HG02763 (cell line): Measurements from ENCODE around the gene EIF2AK3.
"Not testable (repeated sequence)": the region's sequence is repeated elsewhere in the genome, so short reads cannot be mapped to it uniquely, and the experiment has no call there.

Source experiments
- ATAC-seq: cut with Tn5 transposase; IDR thresholded peaks from one replicate; pipeline ENCODE4 v1.9.1; 2021; ENCODE audit warnings: mild to moderate bottlenecking, moderate library complexity; ENCODE audit not compliant: unreplicated experiment

Gene EIF2AK3

DNA sequence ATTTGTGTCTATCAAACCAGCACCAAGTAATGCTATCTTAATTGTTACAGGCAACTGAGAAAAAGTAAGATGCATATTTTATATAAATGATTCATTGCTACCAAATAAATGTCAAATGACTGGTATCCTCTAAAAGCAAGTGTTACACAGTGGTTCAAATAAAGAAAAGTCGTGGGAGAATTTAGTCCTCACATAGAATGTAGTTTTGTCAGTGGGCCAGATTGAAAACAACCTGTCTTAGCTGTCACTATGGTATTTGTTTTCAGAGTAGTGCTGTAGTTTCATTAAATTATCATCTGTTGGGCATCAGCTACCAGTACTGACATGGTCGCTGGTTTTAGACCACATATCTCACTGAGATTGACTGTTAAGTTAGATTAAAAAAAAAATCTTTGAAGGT, 10.2 kb upstream of the EIF2AK3 start:
- no peak for ATAC-seq

DNA sequence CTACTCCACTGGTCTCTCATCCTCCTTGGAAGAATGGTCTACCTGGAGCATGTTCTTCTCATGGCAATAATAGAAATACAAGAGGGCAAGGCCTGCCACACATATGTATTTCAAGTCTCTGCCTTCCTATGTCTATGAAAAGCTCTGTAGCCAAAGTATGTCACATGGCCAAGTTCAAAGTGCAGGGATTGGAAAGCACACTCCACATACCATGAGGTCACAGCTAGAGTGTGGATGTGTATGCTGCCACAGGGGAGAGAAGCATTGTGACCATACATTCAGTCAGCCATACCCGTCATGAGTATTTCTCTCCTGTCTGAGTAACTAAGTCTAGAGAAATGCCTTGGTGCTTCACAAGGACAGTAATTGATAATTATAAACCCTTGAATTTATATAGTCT, 8.8 kb upstream of the EIF2AK3 start:
- ATAC-seq = no peak

DNA sequence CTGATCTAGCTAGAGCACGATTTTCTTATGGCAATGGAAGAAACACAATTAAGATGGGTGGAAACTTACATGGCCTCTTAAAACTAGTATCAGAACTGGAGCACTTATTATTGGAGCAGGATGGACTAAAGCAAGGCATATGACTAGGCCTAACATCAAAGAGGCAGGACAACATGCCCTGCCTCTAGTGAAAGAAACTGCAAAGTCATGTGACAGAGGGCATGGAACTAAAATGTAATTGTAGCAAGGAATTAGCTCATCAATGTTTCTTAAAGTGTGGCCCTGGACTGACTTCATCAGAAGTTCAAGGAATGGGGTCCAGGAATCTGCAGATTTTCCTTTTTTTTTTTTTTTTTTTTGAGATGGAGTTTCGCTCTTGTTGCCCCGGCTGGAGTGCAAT, 5.3 kb upstream of the EIF2AK3 start:
- no peak for ATAC-seq

DNA sequence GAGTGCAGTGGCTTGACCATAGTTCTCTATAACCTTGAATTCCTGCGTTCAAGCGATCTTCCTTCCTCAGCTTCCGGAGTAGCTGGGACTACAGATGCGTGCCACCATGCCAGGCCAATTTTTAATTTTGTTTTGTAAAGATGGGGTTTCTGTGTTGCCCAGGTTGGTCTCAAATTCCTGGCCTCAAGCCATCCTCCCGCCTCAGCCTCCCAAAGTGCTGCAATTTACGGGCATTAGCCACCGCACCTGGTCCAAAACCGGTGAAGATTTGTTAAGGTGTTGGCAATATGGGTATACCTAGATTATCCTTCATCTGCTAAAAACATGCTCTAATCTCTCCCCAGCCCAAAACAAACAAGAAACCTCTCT, 1.3 kb upstream of the EIF2AK3 start:
- no peak for ATAC-seq

DNA sequence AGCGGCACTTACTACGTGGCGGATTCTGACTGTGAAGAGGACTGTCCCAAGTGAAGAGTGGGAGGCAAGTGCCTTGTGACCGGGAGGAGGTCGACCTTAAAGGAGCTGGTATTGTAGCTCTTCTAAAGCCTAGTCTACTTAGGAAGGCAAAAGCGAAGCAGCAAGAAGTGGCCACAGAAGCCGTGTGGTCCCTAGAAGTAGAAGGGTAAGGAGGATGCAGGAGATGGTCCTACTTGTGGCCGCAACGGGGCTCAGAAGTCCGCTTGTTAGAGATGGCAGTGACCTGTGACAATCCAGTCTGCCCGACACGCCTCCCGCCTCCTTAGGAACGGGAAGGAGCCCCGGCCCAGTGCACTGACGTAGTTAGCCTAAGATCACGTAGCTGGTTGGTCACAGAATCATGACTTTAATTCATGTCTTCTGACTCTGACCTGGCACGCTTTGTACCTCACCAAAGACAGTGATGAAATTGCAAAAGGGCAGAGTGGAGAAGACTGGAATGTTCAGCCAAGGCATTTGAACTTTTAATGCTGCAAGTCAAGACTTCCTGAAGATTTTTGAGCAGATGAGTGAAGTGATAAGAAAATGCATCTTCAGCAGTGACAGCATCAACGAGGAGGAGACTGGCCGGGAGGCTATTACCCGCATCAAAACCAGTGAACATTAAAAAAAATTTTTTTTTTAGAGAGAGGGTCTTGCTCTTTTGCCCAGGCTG, 749 bp upstream of the EIF2AK3 start:
- peak; percentile 34 for ATAC-seq

DNA sequence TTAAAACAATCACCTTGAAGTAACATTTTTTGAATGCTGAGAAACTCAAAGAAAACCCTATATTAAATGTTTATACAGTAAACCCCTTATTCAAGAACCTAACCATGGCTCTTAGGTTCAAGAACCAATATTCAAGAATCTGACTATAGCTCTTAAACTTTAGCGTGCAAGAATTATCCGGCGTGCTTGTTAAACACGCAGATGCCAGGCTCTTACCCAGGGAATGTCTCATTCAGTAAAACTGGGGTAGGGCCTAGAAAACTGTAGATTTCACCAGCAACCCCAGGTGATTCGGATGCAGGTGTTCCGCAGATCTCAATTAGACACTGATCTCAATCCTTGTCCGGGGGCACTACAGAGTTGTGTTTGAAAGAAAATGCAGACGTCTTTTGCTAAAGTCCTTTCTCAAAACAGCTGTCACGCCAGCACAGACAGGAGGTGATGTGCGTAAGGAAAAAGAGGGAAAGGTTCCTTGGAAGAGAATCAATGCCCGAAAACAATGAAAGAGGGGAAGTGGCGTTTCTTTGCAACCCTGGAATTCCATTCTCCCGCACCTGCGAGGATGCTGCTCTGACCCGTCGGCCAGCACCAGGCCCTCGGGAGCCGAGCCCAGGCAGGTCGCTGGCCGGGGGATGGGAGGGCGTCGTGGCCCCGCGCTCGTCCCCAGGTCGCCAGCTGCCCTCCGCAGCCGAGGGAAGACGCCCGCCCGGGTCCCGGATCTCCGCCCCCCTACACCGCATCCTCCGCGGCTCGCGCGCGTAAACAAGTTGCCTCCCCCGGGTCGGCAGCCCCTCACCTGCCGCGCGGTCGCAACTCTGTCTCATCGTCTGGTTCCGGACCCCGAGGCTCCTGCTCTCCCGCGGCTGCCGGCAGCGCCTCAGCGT, 851 bp downstream of the EIF2AK3 start:
- ATAC-seq = no peak

DNA sequence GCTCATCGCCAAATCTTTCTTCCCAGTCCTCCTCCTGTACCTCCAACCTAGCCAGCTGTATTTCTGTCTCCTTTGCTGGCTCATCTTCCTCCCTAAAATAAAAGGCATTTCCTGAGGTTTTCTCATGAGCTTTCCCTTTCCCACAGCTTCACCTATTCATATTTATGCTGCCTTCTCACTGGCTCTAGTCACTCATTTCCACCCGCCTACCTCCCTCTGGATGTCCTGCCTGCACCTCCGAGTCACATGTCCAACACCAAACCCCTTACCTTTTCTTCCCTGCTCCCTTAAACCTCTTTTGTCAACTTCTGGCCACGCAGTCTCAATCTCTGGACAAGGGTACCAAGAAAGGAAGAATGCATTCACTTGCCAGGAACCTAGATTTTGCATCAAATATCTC, 2.8 kb downstream of the EIF2AK3 start:
- no peak for ATAC-seq

DNA sequence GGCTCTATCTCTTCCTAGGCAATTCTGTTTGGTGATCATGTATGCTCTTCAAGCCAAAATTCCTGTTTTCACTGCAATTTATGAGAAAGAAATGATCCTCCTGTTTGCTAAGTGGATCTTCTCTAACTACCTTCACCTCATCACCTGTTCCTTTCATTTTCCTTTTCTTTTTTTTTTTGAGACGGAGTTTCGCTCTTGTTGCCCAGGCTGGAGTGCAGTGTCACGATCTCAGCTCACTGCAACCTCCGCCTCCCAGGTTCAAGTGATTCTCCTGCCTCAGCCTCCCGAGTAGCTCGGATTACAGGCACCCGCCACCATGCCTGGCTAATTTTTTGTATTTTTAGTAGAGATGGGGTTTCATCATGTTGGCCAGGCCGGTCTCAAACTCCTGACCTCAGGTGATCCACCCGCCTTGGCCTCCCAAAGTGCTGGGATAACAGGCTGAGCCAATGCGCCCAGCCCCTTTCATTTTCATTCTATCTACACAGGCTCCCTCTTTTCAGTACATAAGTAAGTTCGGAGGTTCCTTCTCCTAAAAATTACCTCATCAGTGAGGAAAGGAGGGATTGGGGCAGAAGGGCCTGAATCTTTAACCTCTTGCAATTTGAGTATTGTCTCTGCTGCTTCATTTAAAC, 3.3 kb downstream of the EIF2AK3 start:
- ATAC-seq = not testable (repeated sequence)

DNA sequence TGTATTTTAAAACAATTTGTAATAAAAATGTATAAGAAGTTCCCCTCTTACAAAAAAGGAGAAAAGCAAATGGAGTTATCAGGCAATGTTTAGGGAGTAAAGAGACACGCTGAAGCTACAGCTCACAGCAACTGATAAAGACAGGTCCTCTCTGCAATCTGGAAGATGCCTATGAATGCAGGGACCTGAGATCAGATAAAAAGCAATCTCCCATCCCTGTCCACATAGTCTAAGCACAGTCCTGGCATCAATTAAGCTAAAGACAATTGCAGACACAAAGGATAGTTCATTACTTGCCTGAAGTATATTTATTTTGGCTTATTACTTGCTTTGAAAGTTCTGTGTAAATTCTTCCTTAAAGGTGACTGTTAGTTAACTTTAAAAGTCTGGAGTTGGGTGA, 5.0 kb downstream of the EIF2AK3 start:
- ATAC-seq = no peak

DNA sequence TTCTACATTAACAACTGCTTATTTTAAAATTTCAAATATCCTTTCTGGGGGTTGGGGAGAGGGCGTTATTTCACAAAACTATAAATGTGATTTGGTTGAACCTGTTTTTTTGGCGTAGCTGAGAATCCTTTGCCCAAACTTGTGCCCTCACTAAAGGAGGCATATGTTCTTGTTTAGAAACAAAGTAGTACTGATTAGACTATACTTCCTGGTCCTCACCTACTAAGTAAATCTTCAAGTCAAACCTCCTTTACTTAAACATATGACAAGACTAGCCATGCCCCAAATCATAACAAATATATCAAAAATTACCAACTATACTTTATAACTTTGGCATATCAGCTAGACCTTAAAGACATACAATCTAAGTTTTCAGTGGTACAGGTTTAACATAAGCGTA, 5.8 kb downstream of the EIF2AK3 start:
- ATAC-seq = no peak

DNA sequence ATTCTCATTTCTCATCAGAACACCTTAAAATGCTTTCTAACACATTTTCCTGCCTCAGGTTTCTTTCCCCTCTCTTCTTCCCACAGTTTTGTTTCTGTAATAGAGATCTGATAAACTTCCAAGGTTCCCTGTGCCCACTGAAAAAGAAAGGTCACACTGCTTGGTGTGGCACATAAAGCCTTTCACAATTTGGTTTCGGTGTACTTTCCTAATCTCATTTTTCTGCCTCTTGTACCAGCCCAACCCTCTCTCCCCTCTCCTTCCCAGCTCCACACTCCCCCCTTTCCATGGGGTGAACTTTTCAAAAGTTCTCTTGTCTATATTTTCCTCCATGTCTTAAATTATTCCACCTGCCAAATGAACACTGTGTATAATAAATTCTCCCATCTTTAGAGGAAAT, 7.2 kb downstream of the EIF2AK3 start:
- no peak for ATAC-seq

DNA sequence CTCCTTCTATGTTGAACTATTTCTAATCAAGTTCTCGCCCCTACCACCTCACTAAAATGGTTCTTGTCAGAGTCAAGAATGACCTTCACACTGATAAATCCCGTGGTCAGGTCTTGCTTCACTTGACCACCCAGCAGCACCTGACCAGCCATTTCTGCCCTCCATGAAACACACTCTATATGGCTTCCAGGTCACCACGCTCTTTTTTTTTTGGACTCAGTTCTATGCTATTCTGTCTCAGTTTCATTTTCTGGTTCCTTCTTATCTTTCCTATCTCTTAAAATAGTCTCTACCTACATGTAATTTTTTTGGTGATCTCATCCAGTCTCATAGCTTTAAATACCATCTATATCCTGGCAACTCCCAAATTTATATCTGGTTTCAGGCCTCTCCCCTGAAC, 11.4 kb downstream of the EIF2AK3 start:
- ATAC-seq = peak; percentile 47

DNA sequence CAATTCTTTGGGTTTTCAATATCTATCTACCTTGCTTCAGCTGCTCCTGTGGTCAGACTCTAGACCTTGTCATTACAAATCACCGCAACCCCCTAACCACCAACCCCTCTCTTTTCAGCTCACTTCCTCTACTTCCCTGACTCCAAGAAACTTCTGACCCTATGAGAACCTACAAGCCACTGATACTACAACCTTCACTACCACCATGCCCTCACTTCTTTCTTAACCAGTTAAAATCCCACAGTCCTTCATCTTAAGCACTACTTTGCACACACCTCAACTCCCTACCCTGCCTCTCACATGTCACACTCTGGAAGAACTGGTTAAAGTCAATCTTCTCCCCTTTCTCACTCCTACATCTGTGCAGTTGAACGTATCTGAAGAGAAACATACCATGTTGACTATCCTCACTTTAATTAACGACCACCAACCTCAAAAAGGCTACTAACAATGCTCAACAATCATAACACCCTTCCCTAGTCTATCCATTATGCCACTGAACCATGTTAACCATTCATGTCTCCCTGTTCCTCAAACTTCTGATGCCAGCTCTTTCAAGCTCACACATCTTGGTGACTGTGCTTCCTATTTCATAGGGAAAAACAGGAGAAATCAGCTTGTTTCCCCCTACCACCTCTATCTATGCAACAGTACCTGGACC, 12.6 kb downstream of the EIF2AK3 start:
- ATAC-seq = peak; percentile 80

DNA sequence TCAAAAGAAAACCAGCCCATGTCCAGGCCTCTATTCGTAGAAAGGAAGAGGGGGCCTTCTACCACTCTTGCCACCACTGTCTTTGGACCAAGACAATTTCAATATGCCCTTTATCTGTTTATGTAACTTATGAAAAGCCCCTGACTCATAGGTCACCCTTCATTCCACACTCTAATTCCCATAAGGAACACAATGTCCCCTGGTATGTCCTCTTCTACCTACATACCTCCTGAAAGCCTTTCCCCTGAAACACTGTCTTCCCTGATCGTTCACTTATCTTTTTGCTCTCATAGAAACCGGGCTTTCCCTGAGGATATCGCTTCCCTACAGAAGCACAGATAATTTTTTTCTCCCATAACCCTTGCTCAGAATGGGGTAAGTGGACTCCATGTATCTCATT, 13.3 kb downstream of the EIF2AK3 start:
- no peak for ATAC-seq

DNA sequence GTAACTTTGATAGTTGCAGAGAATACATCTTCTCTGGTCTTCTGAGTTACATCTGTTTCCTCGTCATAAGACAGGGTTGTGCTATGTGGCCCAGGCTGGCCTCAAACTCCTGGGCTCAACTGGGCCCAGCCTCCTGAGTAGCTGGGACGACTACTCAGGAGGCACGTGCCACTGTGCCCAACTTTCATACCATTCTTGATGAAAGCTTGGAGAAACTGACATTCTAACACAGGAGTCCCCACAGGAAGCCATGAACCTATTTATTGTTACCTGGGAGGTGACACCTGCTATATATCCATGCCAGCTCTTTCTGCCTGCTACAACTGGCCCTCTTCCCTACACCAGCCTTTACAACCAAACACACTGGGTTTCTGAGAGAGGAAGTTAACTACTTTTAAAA, 19.1 kb downstream of the EIF2AK3 start:
- ATAC-seq = no peak

DNA sequence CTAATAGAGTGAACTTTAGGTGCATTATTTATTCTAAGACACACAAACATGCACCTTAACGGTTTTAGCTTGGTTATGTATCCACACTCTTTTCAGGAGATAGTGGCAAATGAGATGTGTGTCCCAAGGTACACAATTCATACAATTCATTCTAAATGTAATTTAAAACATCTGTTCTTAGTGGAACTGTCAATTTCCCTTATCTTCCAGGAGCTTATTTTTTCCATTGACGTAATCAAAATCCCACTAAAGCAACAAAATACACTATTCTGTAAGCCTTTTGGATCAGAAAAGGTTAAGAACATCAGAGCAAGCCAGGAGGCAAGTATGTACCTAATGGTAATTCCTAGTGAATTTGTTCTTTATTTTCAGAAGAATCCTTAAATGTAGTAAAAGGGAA, 19.8 kb downstream of the EIF2AK3 start:
- no peak for ATAC-seq

DNA sequence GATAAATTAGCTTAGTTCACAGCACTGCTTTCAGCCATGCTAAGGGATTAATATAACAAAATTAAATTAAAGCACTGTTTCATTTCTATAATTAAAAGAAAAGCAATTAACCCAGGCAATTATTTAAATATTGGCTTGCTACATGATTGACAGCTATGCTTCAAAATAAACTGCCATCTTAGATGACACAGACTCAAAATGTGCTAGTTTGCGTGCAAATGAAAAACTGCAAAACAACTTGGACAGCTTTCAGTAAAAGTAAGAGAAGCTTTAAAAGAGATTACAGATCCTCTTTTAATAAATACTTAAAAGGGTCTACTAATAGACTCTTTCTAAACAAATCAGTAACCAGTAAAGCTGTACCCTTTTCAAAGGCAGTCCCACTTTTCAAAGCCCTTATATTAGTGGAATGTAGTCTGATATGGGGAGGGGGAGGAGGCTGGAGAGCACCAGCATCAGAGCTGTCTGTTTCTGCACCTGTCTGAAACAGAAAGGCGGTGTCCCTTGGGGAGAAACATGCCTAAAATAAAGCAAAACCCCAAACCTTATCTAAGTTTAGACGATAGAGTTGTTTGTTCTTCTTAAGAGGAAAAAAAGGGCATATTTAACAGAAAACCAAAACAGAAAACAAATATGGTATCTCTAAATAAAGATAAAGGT, 20.8 kb downstream of the EIF2AK3 start:
- peak; percentile 84 for ATAC-seq

DNA sequence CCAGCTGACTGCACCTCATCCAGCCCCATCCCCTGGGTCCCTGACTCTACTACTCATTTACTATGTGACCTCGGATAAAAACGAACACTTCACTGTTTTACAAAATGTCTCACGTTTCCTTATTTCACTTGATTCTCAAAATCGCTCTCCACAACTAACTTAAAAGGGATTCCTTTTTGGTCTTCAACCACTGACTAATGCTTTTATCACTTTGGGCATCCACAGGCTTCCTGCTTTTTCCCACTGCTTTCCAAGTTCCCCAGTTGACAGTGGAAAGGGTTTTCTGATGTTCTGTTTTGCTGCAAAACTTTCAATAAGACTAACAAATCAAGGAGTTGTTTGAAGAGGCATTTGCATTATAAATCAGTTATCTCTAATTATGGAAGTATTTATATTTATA, 24.1 kb downstream of the EIF2AK3 start:
- ATAC-seq = no peak

DNA sequence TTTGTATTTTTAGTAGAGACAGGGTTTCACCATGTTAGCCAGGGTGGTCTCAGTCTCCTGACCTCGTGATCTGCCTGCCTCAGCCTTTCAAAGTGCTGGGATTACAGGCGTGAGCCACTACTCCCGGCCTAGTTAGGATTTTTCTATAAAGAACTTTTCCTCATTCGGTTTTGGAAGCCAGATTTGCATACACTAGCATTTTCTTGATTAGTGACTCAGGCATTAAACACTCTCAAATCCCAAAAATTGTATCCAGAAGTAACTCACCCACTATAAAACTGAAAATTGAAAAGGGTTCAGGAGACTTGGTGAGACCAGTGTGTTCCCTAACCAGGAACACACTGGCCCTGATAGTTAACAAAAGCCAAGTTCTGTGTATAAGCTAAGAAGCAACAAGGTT, 25.2 kb downstream of the EIF2AK3 start:
- no peak for ATAC-seq

DNA sequence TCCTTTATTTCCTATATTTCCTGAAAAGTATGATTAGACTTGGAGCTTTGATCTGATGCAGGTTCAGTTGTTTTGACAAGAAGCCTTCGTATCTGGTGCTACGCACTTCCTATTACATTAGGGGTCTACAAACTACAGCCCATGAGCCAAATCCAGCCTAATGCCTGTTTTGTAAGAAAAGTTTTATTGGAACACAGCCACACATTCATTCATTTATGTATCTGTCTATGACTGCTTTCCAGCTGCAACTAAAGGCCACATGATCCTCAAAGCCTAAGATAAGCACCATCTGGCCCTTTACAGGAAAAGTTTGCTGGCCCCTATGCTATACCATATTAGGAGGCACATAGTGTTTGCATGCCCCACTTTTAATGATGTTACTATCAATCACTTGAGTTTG, 26.0 kb downstream of the EIF2AK3 start:
- ATAC-seq = no peak

DNA sequence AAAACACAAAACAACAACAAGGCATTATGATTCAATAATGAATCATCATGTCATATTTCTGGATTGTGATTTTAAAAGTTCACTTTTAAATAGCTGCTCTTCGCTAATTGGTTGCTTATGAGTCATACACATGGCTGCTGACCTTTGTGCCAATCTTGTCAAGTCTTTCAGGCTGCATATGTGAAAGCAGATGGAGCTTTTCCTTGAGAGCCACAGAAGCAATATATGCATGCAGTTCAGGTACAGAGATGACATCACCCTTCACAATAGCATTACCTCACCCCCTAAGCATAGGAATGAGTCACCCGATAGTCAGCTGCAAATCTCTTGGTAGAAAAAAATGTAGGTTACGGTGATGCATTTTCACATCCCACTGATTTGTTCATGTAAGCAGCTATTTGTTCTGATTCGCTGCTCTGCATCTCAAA, 27.2 kb downstream of the EIF2AK3 start:
- ATAC-seq = peak; percentile 98
